Psoas muscle (tissue), 8 donors: Measurements from ENCODE around the gene BCAS3. TPM values are rescaled to one million over a fixed set of nuclear protein-coding genes. Genes with fewer than 3 reads are reported as not detected.

Experiments
- ATAC-seq, 4 donors: fragments of 200-7000 bp; cut with Tn5 transposase; one replicate each; pipeline ENCODE4 v1.9.1; 2020; ENCODE audit warnings: moderate library complexity in 3 of 4, mild to moderate bottlenecking in 2 of 4
- DNase-seq, 2 donors: peaks; one replicate each; pipeline ENCODE4 v3.0.0-alpha.2; 2020
- H3K27ac ChIP-seq: fragments of 200-600 bp; one replicate; pipeline ENCODE4 v1.8.0; 2022
- H3K27me3 ChIP-seq, 3 donors: fragments of 200-600 bp in 1 of 3; one replicate each; pipeline versions ENCODE4 v1.6.1 to v1.8.0; 2013 to 2022; ENCODE audit warnings: low read length in 2 of 3, mild to moderate bottlenecking in 2 of 3, moderate library complexity in 1 of 3; ENCODE audit not compliant: insufficient read depth in 3 of 3
- H3K36me3 ChIP-seq, 2 donors: fragments of 200-600 bp in 1 of 2; one replicate each; pipeline versions ENCODE4 v1.6.1 to v1.8.0; 2013 to 2022; ENCODE audit warnings: low read depth in 1 of 2, mild to moderate bottlenecking in 1 of 2, moderate library complexity in 1 of 2; ENCODE audit not compliant: insufficient read depth in 1 of 2
- H3K4me1 ChIP-seq: fragments of 200-600 bp; one replicate; pipeline ENCODE4 v1.8.0; 2022
- H3K4me3 ChIP-seq: fragments of 200-600 bp; one replicate; pipeline ENCODE4 v1.8.0; 2022; ENCODE audit warnings: mild to moderate bottlenecking
- H3K9me3 ChIP-seq: fragments of 200-600 bp; one replicate; pipeline ENCODE4 v1.8.0; 2022
- CTCF ChIP-seq: fragments of 200-600 bp; IDR thresholded peaks from one replicate; pipeline ENCODE4 v1.8.0; 2022; ENCODE audit warnings: antibody characterized with exemption
- WGBS, 3 donors: extraction: QIAGEN DNeasy Blood & Tissue Kit; methylation state at CpG; one replicate each; pipeline versions ENCODE4 v1.1.6 to v1.1.7; 2013; 5-methylcytosine and 5-hydroxymethylcytosine counted together
- intact Hi-C, 2 donors: fragments of 100-400 bp; cut with DNase I; formaldehyde crosslinking; loops; one replicate each; pipeline versions ENCODE4 v1.11.0 to v1.14.2; 2022
- polyA plus RNA-seq, 3 donors: library from polyadenylated mRNA; stranded (reverse); fragments of 200-250 nt; gene quantifications; one replicate each; pipeline ENCODE4 v1.2.3, GENCODE V29; 2013
- total RNA-seq, 4 donors: library from RNA; stranded (reverse); fragmentation: NEBNext Ultra II Directional in 2 of 4; extraction: Animal tissue kit (Norgen Biotek cat#: 25700) in 2 of 4; gene quantifications; one replicate each; pipeline versions ENCODE4 v1.2.1 to v1.2.4, GENCODE V29; 2021 to 2023
- donor health status: healthy with polysubstance abuse.
- donor health status: DM: no; HTN: no; CAD: no; lungs with moderate emphysema.
- donor health status: Bipolar disorder and iron deficiency.
- donor health status: healthy.
- donor health status: DM: yes; HTN: yes; CAD: no.
- donor health status: DM: no; HTN: no; CAD: no.
- donor health status: DM: no; HTN: no; CAD: no.
- donor health status: DM: yes; HTN: yes; CAD: no.

BCAS3 gene
- total and polyA plus RNA-seq, 7 donors = 2.4 to 28.8 (median 15.0) TPM

- intact Hi-C loops = no loop called here
- 68 to 69% (median 68%) methylated on average over 11 of the region's 11 CpGs for WGBS, 3 donors
- H3K36me3 ChIP-seq = no peaks in the 10 kb centered on the region
- no peak overlapping the region for H3K27ac ChIP-seq
- DNase-seq (peak in 1 of 2 donors; percentile 18), ATAC-seq (no peak)
- H3K4me3 ChIP-seq = no peak overlapping the region
- no peaks in the 10 kb centered on the region for H3K4me1 ChIP-seq
- no peak for TF ChIP-seq CTCF
- no peaks in the 10 kb centered on the region for H3K27me3 ChIP-seq
- no peaks in the 10 kb centered on the region for H3K9me3 ChIP-seq
Observed at GRCh38 chr17:61285526-61286320, 608.1 kb downstream of the BCAS3 start.

- H3K27ac ChIP-seq = peak overlapping the region; percentile 9
- WGBS, 3 donors = 66 to 72% (median 69%) methylated on average over 9 of the region's 9 CpGs
Observed at GRCh38 chr17:61286449-61286848, 608.8 kb downstream of the BCAS3 start.

GRCh38 chr17:61289408-61290385 lies 612.0 kb downstream of the BCAS3 start:
- no peaks in the 10 kb centered on the region for H3K36me3 ChIP-seq
- H3K27me3 ChIP-seq = no peaks in the 10 kb centered on the region
- no peak overlapping the region for H3K27ac ChIP-seq
- intact Hi-C loops = no loop called here
- WGBS, 3 donors = 62 to 73% (median 63%) methylated on average over 10 of the region's 10 CpGs
- no peak for TF ChIP-seq CTCF
- DNase-seq = no peak
- H3K4me3 ChIP-seq = no peak overlapping the region
- ATAC-seq = no peak
- H3K4me1 ChIP-seq = peaks cover 8% of the 10 kb centered on the region
- H3K9me3 ChIP-seq = no peaks in the 10 kb centered on the region

More at GRCh38 chr17:61286449-61286848, 608.8 kb downstream of the BCAS3 start:
- intact Hi-C loops = no loop called here
- no peak for TF ChIP-seq CTCF
- H3K9me3 ChIP-seq = no peaks in the 10 kb centered on the region
- DNase-seq = no peak
- no peak for ATAC-seq
- H3K4me1 ChIP-seq = peaks cover 6% of the 10 kb centered on the region
- no peaks in the 10 kb centered on the region for H3K27me3 ChIP-seq
- H3K4me3 ChIP-seq = no peak overlapping the region
- no peaks in the 10 kb centered on the region for H3K36me3 ChIP-seq

GRCh38 chr17:61291451-61292285 lies 614.0 kb downstream of the BCAS3 start:
- WGBS, 3 donors = 55 to 75% (median 63%) methylated on average over 10 of the region's 10 CpGs
- no peak for ATAC-seq
- Histone ChIP-seq H3K27ac (no peak overlapping the region), H3K27me3 (no peaks in the 10 kb centered on the region), H3K4me1 (peaks cover 8% of the 10 kb centered on the region), H3K36me3 (no peaks in the 10 kb centered on the region), H3K4me3 (no peak overlapping the region), H3K9me3 (no peaks in the 10 kb centered on the region)
- no peak for TF ChIP-seq CTCF
- no peak for DNase-seq
- intact Hi-C loops = no loop called here
